Stimulated activated CD8-positive, alpha-beta memory T cell treated with anti-CD3 and anti-CD28 coated beads, Interleukin-15, amount 100 ng/mL, for 48 hours (primary cell): ENCODE measurements around the gene CEBPG.

ENCODE experiments used
- DNase-seq, 2 donors: peaks; one replicate each; pipeline ENCODE4 v3.0.0-alpha.2; 2020; ENCODE audit warnings: low read depth in 2 of 2

CEBPG gene

GRCh38 chr19:33350538-33351309 is 22.8 kb upstream of the CEBPG start:
- no peak for DNase-seq

- no peak for DNase-seq
Observed at GRCh38 chr19:33355535-33355934, 18.0 kb upstream of the CEBPG start.

GRCh38 chr19:33357556-33357955 is 16.0 kb upstream of the CEBPG start:
- no peak for DNase-seq

- no peak for DNase-seq
Observed at GRCh38 chr19:33358408-33358807, 15.1 kb upstream of the CEBPG start.

GRCh38 chr19:33359581-33359980 is 13.9 kb upstream of the CEBPG start:
- DNase-seq = no peak

- no peak for DNase-seq
Observed at GRCh38 chr19:33362508-33363228, 10.8 kb upstream of the CEBPG start.

GRCh38 chr19:33363476-33363875 is 10.0 kb upstream of the CEBPG start:
- no peak for DNase-seq

- no peak for DNase-seq
Observed at GRCh38 chr19:33365691-33366090, 7.8 kb upstream of the CEBPG start.

GRCh38 chr19:33366127-33366526 is 7.4 kb upstream of the CEBPG start:
- no peak for DNase-seq

- no peak for DNase-seq
Observed at GRCh38 chr19:33366897-33367296, 6.6 kb upstream of the CEBPG start.

- no peak for DNase-seq
Observed at GRCh38 chr19:33368074-33368864, 5.2 kb upstream of the CEBPG start.

GRCh38 chr19:33370783-33371182 is 2.7 kb upstream of the CEBPG start:
- DNase-seq = no peak

GRCh38 chr19:33374236-33374714 is 766 bp downstream of the CEBPG start:
- DNase-seq = no peak

GRCh38 chr19:33375156-33375836 is 1.8 kb downstream of the CEBPG start:
- no peak for DNase-seq

- DNase-seq = no peak
Observed at GRCh38 chr19:33375837-33376159, 2.3 kb downstream of the CEBPG start.

- DNase-seq = no peak
Observed at GRCh38 chr19:33376423-33376822, 2.9 kb downstream of the CEBPG start.

GRCh38 chr19:33376941-33377557 is 3.5 kb downstream of the CEBPG start:
- DNase-seq = no peak

GRCh38 chr19:33377586-33378475 is 4.3 kb downstream of the CEBPG start:
- no peak for DNase-seq

GRCh38 chr19:33379151-33379829 is 5.8 kb downstream of the CEBPG start:
- no peak for DNase-seq

GRCh38 chr19:33381101-33381500 is 7.6 kb downstream of the CEBPG start:
- DNase-seq = no peak
